ENCODE results near the gene RIPPLY2. TPM values are rescaled to one million over a fixed set of nuclear protein-coding genes. Genes with fewer than 3 reads are reported as not detected.

Gene RIPPLY2
- polyA plus RNA-seq, 1 of the 3 experiments (the other 2 are of a cell fraction): 0.33 TPM

DNA sequence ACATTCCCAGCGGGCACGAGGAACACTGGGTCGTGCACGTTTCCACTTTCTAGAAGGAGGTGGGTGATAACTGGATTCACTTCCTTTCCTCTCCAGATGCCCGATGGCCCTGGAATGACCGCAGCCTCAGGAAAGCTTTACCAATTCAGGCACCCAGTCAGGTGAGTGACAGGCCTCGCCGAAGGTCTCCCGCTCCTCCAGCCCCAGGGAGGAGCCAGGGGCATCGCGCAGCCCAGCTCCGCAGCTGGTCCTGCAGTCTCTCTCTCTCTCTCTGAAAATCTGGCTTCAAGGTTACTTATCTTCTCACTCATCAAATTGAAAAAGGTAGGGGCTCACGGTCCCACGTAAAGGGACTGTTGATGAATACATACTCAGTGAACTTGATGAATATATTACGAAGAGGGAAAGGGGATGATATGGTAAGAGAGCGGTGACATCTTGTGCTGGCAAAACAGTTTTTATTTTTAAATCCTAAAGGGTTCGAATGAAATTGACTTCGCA, 891 bp downstream of the RIPPLY2 start:
- H3K4me3 ChIP-seq (ENCODE audit: low read depth in 2 of 2, low read length in 1 of 2): peak overlapping the region; percentile 57 to 59; a peak in 3 of 4 replicates
- WGBS (ENCODE audit: low lambda C conversion rate): 17% methylated on average over 17 of the region's 18 CpGs
- no peaks in the 10 kb centered on the region for H3F3A ChIP-seq (replicated peaks; ENCODE audit: insufficient read depth)
- CTCF ChIA-PET: interaction anchor here (1.0 kb wide), 1 partner anchor 238 kb away, joined by 3 read pairs; no protein-coding TSS in a partner anchor
- H3K9ac ChIP-seq: no peak overlapping the region
- TF ChIP-seq, protein P1, sequence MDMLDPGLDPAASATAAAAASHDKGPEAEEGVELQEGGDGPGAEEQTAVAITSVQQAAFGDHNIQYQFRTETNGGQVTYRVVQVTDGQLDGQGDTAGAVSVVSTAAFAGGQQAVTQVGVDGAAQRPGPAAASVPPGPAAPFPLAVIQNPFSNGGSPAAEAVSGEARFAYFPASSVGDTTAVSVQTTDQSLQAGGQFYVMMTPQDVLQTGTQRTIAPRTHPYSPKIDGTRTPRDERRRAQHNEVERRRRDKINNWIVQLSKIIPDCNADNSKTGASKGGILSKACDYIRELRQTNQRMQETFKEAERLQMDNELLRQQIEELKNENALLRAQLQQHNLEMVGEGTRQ (IDR thresholded peaks at IDR 0.05; ENCODE audit: borderline replicate concordance, low read depth, low read length): no peak
- no peak for TF ChIP-seq MEF2A (IDR thresholded peaks at IDR 0.05; ENCODE audit: borderline replicate concordance, low read depth)
- peak; percentile 64 for TF ChIP-seq GATA2 (CRISPR knock-in tag; IDR thresholded peaks at IDR 0.05)
- 0 out of 2 replicates have a peak, but pooled peaks have one; percentile 5 for TF ChIP-seq RAD21 (IDR thresholded peaks at IDR 0.05; ENCODE audit: low read length)
- TF ChIP-seq, protein P2, sequence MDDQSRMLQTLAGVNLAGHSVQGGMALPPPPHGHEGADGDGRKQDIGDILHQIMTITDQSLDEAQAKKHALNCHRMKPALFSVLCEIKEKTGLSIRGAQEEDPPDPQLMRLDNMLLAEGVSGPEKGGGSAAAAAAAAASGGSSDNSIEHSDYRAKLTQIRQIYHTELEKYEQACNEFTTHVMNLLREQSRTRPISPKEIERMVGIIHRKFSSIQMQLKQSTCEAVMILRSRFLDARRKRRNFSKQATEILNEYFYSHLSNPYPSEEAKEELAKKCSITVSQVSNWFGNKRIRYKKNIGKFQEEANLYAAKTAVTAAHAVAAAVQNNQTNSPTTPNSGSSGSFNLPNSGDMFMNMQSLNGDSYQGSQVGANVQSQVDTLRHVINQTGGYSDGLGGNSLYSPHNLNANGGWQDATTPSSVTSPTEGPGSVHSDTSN (IDR thresholded peaks at IDR 0.05): no peak
- no peak for TF ChIP-seq TAF1 (IDR thresholded peaks at IDR 0.05; ENCODE audit: borderline replicate concordance, low read depth, low read length)
- TF ChIP-seq, protein P3, sequence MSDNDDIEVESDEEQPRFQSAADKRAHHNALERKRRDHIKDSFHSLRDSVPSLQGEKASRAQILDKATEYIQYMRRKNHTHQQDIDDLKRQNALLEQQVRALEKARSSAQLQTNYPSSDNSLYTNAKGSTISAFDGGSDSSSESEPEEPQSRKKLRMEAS (IDR thresholded peaks at IDR 0.05; ENCODE audit: low read depth): no peak
- no peak for TF ChIP-seq RXRA (IDR thresholded peaks at IDR 0.05; ENCODE audit: borderline replicate concordance, low read depth)
- no peak for TF ChIP-seq SIN3A (IDR thresholded peaks at IDR 0.05; ENCODE audit: borderline replicate concordance, low read depth, low read length)
- no peak for TF ChIP-seq ELF1 (IDR thresholded peaks at IDR 0.05)
- no peaks in the 10 kb centered on the region for H3K79me2 ChIP-seq (ENCODE audit: insufficient read depth)
- H3K27ac ChIP-seq (ENCODE audit: low read depth in 2 of 2, low read length in 1 of 2): peak overlapping the region in 1 of 2 experiments; percentile 87; a peak in 2 of 4 replicates
- no peaks in the 10 kb centered on the region for H3K9me2 ChIP-seq
- peaks cover 33% of the 10 kb centered on the region for H3K27me3 ChIP-seq (ENCODE audit: insufficient read depth)
- POLR2A ChIA-PET: interaction anchor here (1.1 to 2.8 kb wide), 3 partner anchors 145 to 373 kb away, joined by 3 to 27 read pairs (median 14); partner anchors contain the start of genes CEP162 and SNAP91
- no peaks in the 10 kb centered on the region for H3K36me3 ChIP-seq (replicated peaks in 1 of 2; ENCODE audit: control insufficient read depth in 1 of 2, insufficient read depth in 2 of 2, low read length in 1 of 2)
- DNase-seq: peak; percentile 65
- no peaks in the 10 kb centered on the region for H4K20me1 ChIP-seq (ENCODE audit: insufficient read depth)
- no peak overlapping the region for H2AFZ ChIP-seq (ENCODE audit: low read depth)
- no peaks in the 10 kb centered on the region for H3K9me3 ChIP-seq
- peaks cover 0 to 11% of the 10 kb centered on the region in 2 experiments; a peak in 2 of 4 replicates for H3K4me1 ChIP-seq (ENCODE audit: control insufficient read depth in 1 of 2, insufficient read depth in 2 of 2, low read depth in 1 of 2, low read length in 1 of 2)
- H3K4me2 ChIP-seq: peak overlapping the region; percentile 65

DNA sequence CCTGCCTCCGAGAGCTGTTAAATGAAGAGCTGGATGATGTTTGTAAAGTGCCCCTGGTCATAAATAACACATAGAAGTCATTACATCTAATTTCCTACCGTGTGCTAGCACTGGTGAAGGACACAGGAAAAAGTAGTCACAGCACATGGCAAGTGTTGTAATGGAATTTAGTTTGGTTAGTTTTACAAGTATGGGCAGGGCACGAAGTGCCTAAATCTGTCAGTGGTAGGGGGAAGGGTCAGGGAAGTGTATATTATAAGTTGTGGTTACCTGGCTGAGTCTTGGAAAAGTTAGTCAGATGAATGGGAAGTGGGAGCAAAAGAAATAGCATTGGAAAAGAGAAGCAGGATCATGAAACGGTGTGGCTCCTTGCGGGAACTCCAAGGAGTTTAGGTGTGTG, 1.6 kb downstream of the RIPPLY2 start:
- DNase-seq: no peak
- POLR2A ChIA-PET: interaction anchor here (2.8 kb wide), 1 partner anchor 239 kb away, joined by 27 read pairs; no protein-coding TSS in a partner anchor
- H3F3A ChIP-seq (replicated peaks; ENCODE audit: insufficient read depth): no peaks in the 10 kb centered on the region
- H3K79me2 ChIP-seq (ENCODE audit: insufficient read depth): 0 out of 2 replicates have a peak, but pooled peaks cover under 1% of the 10 kb centered on the region
- H3K27me3 ChIP-seq (ENCODE audit: insufficient read depth): peaks cover 33% of the 10 kb centered on the region
- H3K9ac ChIP-seq: no peak overlapping the region
- H3K27ac ChIP-seq (ENCODE audit: low read depth in 2 of 2, low read length in 1 of 2): peak overlapping the region in 1 of 2 experiments; percentile 28; a peak in 1 of 4 replicates
- H3K4me2 ChIP-seq: no peak overlapping the region
- H3K36me3 ChIP-seq (replicated peaks in 1 of 2; ENCODE audit: control insufficient read depth in 1 of 2, insufficient read depth in 2 of 2, low read length in 1 of 2): no peaks in the 10 kb centered on the region
- no peaks in the 10 kb centered on the region for H3K9me3 ChIP-seq
- 70% methylated on average over 5 of the region's 5 CpGs for WGBS (ENCODE audit: low lambda C conversion rate)
- H4K20me1 ChIP-seq (ENCODE audit: insufficient read depth): no peaks in the 10 kb centered on the region
- CTCF ChIA-PET: interaction anchor here (1.0 kb wide), 1 partner anchor 239 kb away, joined by 3 read pairs; no protein-coding TSS in a partner anchor
- TF ChIP-seq MEF2A (IDR thresholded peaks at IDR 0.05; ENCODE audit: borderline replicate concordance, low read depth) (no peak), FOSL2 (IDR thresholded peaks at IDR 0.05; ENCODE audit: borderline replicate concordance, low read depth) (no peak), YY1 (IDR thresholded peaks at IDR 0.05; ENCODE audit: low read depth) (no peak), RAD21 (IDR thresholded peaks at IDR 0.05; ENCODE audit: low read length) (no peak), FOXJ3 (CRISPR knock-in tag; IDR thresholded peaks at IDR 0.05) (no peak)
- TF ChIP-seq, protein P3 (IDR thresholded peaks at IDR 0.05; ENCODE audit: low read depth): no peak
- TF ChIP-seq, protein P2 (IDR thresholded peaks at IDR 0.05): no peak
- no peak overlapping the region for H2AFZ ChIP-seq (ENCODE audit: low read depth)
- peaks cover 0 to 11% of the 10 kb centered on the region in 2 experiments; a peak in 2 of 4 replicates for H3K4me1 ChIP-seq (ENCODE audit: control insufficient read depth in 1 of 2, insufficient read depth in 2 of 2, low read depth in 1 of 2, low read length in 1 of 2)
- no peaks in the 10 kb centered on the region for H3K9me2 ChIP-seq
- H3K4me3 ChIP-seq (ENCODE audit: low read depth in 2 of 2, low read length in 1 of 2): peak overlapping the region in 1 of 2 experiments; percentile 59; a peak in 2 of 4 replicates
